Skeletal muscle satellite cell (primary cell): ENCODE results near the gene ACAD8. TPM values are rescaled to one million over a fixed set of nuclear protein-coding genes. Genes with fewer than 3 reads are reported as not detected.

ENCODE experiments used
- H3K27me3 ChIP-seq: 2 replicates; pipeline ENCODE4 v1.7.0; 2013; ENCODE audit warnings: low read length; ENCODE audit not compliant: control insufficient read depth, insufficient read depth
- H3K36me3 ChIP-seq: 2 replicates; pipeline ENCODE4 v1.7.0; 2013; ENCODE audit warnings: mild to moderate bottlenecking, control low read depth, low read length; ENCODE audit not compliant: insufficient read depth
- H3K4me1 ChIP-seq: 2 replicates; pipeline ENCODE4 v1.7.0; 2013; ENCODE audit warnings: low read length; ENCODE audit not compliant: control insufficient read depth, insufficient read depth
- H3K4me2 ChIP-seq: 2 replicates; pipeline ENCODE4 v1.7.0; 2013; ENCODE audit warnings: mild to moderate bottlenecking, low read length
- H3K4me3 ChIP-seq: 2 replicates; pipeline ENCODE4 v1.7.0; 2013; ENCODE audit warnings: low read length
- H3K9ac ChIP-seq: 2 replicates; pipeline ENCODE4 v1.7.0; 2013; ENCODE audit warnings: mild to moderate bottlenecking, low read depth, low read length, moderate library complexity
- H3K9me3 ChIP-seq: replicated peaks from 2 replicates; pipeline ENCODE4 v1.7.0; 2013; ENCODE audit warnings: mild to moderate bottlenecking, control low read depth, low read length
- total RNA-seq: library from RNA; depleted of rRNA; stranded (reverse); fragments of >200 nt; gene quantifications from 2 replicates; pipeline ENCODE4 v1.2.3, GENCODE V29; 2012; rRNA removed

The ACAD8 gene
- 12.7 and 16.2 TPM in 2 replicates for total RNA-seq

DNA sequence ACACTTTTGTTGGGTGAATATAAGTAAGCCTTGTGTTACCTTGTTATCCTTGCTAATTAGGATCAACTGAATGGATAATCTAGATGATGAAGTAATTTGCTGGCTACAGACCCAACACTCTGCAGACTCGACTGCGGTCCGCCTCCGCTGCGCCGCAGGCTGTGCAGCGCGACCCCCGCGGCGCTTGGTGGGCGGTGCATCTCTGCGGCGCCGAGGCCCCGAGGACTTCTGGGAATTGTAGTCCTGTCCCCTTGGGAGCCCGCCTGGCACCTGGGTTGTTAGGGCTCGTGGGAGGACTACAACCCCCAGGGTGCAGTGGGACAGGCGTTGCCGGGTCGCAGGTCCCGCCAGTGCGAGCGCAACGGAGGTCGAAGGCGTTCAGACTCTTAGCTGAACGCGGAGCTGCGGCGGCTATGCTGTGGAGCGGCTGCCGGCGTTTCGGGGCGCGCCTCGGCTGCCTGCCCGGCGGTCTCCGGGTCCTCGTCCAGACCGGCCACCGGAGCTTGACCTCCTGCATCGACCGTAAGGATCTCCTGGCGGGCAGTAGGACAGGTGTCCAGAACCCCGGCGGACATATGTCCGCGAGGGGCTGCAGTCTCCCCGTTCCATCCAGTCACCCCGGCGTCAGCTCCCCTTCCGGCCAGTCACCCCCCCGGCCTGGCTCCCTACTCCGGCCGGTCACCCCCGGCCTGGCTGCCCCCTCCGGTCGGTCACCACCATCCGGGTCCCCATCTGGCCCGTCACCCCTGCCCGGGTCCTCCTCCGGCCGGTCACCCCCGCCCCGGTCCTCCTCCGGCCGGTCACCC is at the start of gene ACAD8, which contains the start of gene THYN1:
Gene ACAD8 (plus strand): TSS at position 381 of the 806 bp plus-strand sequence. CDS start 33 bp downstream, at position 414.
Gene THYN1 (minus strand): TSS at position 165 of the 806 bp plus-strand sequence. CDS start 470 bp downstream, outside the sequence.
- Histone ChIP-seq H3K4me2 (peak within 1 kb of the TSS; percentile 82), H3K4me1 (peaks cover 18% of the 10 kb centered on the region), H3K27me3 (no peaks in the 10 kb centered on the region), H3K9ac (peak within 1 kb of the TSS; percentile 68), H3K9me3 (no peaks in the 10 kb centered on the region), H3K36me3 (peaks cover 19% of the 10 kb centered on the region), H3K4me3 (peak within 1 kb of the TSS; percentile 71)

DNA sequence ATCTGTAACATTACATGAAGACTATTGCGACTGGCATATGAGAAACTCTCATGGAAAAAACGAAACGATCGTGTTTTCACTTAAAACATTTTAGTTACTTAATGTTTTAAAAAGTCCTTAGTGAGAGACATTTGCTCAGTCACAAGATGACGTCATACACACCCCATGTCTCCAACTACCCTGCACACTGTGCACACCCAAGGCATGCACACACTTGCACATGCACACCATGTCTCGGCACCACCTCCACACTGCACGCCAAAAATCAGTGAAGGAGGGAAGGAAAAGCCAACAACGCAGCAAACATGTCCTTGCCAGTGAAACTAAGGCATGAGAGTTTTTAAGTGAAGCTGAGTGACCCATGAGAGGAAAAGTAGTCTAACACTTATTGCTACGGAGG is 47.6 kb upstream of the ACAD8 start:
- peaks cover 74% of the 10 kb centered on the region for H3K36me3 ChIP-seq
- H3K4me2 ChIP-seq = no peak overlapping the region
- H3K4me3 ChIP-seq = no peak overlapping the region
- H3K9me3 ChIP-seq = no peaks in the 10 kb centered on the region
- H3K27me3 ChIP-seq = no peaks in the 10 kb centered on the region
- no peak overlapping the region for H3K9ac ChIP-seq
- H3K4me1 ChIP-seq = no peaks in the 10 kb centered on the region

DNA sequence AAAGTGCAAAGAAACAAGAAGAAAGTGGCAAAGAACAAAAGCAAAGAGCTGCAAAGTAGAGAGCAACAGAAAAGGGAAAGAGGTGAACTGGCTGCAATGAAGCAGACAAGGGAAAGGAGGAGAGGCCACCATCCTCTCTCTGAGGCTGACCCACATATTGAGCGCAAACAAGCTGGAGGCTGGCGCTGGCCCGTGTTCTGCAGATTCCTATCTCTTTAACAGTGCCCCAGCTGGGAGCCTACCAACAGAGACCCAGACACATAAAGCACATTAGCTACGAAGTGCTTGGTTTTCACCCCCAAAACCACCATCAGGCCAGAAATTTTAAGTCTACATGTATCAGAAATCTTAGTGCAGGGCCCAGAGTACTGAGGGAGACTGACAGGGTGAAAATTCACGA is 47.2 kb upstream of the ACAD8 start:
- H3K9ac ChIP-seq = no peak overlapping the region
- H3K4me1 ChIP-seq = no peaks in the 10 kb centered on the region
- H3K27me3 ChIP-seq = no peaks in the 10 kb centered on the region
- H3K9me3 ChIP-seq = no peaks in the 10 kb centered on the region
- no peak overlapping the region for H3K4me3 ChIP-seq
- H3K36me3 ChIP-seq = peaks cover 72% of the 10 kb centered on the region
- no peak overlapping the region for H3K4me2 ChIP-seq

DNA sequence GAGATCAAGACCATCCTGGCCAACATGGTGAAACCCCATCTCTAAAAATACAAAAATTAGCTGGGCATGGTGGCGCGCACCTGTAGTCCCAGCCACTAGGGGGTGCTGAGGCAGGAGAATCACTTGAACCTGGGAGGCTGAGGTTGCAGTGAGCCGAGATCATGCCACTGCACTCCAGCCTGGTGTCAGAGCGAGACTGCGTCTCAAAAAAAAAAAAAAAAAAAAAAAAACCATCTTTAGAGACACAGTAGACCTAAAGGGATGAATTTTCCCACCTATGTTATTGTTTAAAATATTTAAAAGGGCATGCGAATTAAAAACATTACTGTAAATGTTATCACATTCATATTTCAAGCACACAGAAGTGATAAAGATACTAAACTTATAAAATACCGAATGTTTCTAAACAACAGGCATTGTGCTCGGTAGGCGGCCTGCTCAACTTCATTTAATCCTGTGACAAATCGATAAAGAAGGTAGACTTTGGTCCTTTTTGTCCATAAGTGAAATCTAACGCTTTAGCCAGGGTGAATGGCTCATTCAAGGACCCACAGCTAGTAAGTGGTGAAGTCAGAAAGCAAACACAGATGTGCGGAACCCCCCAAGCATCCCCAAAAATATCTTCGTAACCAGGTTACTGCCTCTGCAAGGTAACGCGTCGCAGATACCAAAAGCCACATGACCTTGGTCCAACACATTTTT is 45.7 kb upstream of the ACAD8 start:
- Histone ChIP-seq H3K9ac (no peak overlapping the region), H3K4me2 (no peak overlapping the region), H3K27me3 (no peaks in the 10 kb centered on the region), H3K4me3 (no peak overlapping the region), H3K4me1 (no peaks in the 10 kb centered on the region), H3K36me3 (peaks cover 58% of the 10 kb centered on the region), H3K9me3 (no peaks in the 10 kb centered on the region)

DNA sequence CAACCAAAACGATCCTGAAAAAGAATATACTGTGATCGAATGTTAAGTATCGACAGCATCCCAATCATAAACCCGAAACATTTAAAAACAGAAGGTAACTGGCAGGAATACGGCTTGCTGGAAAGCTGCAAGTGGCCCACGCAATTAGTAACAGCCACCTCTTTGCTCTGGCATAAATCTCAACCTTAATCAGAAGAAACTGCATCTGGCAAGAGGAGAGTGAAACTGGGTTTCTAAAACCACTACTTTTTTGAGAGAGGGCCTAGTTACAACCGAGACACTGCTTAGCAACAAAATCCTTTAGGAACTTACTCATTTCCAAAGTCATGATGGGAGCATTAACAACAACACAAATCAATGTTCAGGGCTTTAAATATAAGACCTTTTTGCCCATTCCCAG is 37.5 kb upstream of the ACAD8 start:
- no peaks in the 10 kb centered on the region for H3K9me3 ChIP-seq
- H3K4me3 ChIP-seq = no peak overlapping the region
- no peak overlapping the region for H3K4me2 ChIP-seq
- H3K4me1 ChIP-seq = no peaks in the 10 kb centered on the region
- H3K9ac ChIP-seq = no peak overlapping the region
- no peaks in the 10 kb centered on the region for H3K27me3 ChIP-seq
- H3K36me3 ChIP-seq = peaks cover 21% of the 10 kb centered on the region

DNA sequence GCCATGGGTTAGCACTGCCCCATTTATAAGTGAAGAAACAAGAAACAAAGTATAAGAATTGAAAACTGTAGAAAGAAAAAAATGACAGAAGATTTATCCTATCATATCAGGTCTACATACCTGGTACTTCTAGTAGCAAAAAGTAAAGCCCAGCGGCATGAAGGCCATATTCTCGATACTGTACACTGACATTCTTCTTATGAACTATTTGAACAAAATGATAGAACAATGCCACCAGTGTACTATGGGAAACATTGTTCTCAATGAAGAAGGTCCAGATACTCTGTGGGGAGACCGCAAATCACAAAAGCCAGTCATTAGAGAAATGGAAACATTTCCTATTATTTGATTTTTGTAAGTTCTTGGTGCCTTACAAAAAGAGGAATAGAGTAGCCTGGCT is 36.6 kb upstream of the ACAD8 start:
- Histone ChIP-seq H3K4me2 (no peak overlapping the region), H3K9me3 (no peaks in the 10 kb centered on the region), H3K36me3 (peaks cover 21% of the 10 kb centered on the region), H3K4me3 (no peak overlapping the region), H3K9ac (no peak overlapping the region), H3K27me3 (no peaks in the 10 kb centered on the region), H3K4me1 (no peaks in the 10 kb centered on the region)

DNA sequence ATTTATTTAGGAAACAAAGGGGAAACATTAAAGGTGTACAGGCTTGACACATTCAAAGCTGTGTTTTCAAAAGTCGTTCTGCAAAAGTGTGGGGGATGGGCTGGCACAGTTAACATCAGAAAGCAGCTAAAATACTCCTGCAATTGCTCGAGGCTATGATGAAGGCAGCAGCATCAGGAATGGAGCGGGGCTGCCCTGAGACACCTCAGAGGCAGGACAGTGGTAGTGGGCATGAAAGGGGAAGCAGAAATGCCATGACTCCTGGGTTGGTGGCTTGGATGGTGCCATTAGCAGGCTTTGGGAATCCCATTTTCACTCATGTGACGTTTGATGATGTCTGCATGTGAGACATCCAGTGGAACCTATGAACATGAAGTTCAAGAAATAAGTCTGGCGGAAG is 30.2 kb upstream of the ACAD8 start:
- Histone ChIP-seq H3K9ac (peak overlapping the region; percentile 92), H3K9me3 (no peaks in the 10 kb centered on the region), H3K36me3 (peaks cover 7% of the 10 kb centered on the region), H3K4me1 (peaks cover 18% of the 10 kb centered on the region), H3K27me3 (no peaks in the 10 kb centered on the region), H3K4me3 (peak overlapping the region; percentile 94), H3K4me2 (peak overlapping the region; percentile 99)

DNA sequence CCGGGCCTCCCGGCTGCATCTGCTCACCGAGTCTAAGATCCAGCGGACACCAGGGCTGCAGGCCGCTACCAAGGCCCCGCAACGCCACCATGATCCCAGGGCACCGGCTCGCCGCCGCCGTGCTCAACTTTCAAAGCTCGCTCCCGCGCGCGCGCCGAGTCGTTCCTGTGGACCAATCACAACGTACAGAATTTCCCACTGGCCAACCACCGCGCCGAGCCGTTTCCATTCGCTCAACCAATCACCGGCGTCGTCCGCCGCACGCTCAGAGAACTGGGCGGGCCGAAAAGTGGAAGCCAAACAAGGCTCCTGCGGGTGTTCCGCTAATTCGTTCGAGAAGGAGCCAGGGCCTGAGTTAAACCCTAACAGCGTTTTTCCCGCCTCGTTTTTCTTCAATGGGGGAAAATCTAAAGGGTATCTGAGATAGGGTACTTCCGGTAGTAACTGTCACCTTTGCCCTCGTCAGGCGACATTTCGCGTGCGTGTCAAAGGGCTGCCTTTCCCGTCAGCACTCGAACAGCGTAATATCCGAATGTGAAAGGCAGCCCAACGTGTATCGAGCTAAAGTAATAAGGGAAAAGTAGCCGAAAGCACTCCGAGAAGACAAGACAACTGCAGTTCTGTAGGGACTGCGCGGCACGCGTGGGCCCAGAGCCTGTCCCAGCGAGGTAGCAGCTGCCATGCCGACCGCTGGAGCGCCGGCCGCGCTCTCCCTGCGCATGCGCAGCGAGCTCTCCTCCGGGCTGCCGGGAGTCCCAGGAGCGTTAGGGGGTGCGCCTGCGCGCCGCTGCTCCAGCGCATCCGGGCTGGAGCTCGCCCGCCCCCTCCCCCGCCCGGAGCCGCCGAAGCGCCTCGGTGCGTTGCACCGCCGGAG is 29.3 kb upstream of the ACAD8 start, which contains the start of the genes NCAPD3 and VPS26B:
Gene NCAPD3 (minus strand): TSS at position 132 of the 874 bp plus-strand sequence. CDS start 41 bp downstream, at position 91.
Gene VPS26B (plus strand): TSS at position 836 of the 874 bp plus-strand sequence. CDS start 452 bp downstream, outside the sequence.
- H3K9ac ChIP-seq = peak within 1 kb of the TSS; percentile 92
- peak within 1 kb of the TSS; percentile 94 for H3K4me3 ChIP-seq
- H3K4me2 ChIP-seq = peak within 1 kb of the TSS; percentile 99
- H3K36me3 ChIP-seq = peaks cover 3% of the 10 kb centered on the region
- H3K27me3 ChIP-seq = no peaks in the 10 kb centered on the region
- no peaks in the 10 kb centered on the region for H3K9me3 ChIP-seq
- peaks cover 18% of the 10 kb centered on the region for H3K4me1 ChIP-seq

DNA sequence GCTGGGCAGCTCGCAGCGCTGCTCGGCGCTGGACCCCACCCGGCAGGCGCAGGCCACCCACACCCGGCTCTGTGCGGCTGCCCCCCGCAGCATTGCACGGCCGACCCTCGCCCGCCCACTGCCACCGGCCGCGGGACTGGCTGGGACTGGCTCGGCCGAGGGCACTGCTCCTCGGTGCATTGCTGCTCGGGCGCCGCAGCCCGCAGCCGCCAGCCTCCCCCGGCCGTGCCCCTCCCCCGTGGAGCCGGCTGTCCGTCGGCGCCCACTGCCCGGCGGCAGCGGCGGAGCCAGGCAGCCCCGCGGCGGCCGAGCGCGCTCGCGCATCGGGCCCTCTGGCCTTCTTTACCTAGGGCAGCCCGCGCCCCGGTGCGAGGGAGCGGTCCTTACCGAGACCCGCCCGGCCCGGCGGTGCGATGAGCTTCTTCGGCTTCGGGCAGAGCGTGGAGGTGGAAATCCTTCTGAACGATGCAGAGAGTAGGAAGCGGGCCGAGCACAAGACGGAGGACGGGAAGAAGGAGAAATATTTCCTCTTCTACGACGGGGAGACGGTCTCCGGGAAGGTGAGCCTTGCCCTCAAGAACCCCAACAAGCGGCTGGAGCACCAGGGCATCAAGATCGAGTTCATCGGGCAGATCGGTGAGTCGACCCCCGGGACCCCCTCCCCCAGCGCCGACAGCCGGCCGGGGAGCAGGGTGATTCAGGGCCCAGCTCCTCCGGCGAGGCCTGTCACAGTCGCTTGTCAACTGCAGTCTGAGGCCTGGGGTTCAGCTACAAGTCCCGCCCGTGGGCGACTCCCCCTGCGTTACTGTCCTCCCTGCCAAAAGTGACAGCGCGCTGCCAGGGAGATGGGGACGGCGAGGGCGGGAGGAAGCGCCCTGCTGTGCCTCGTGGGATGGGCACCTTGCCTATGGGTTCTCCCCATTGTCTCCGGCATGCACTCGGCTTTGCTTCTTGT is 28.4 kb upstream of the ACAD8 start:
- peak overlapping the region; percentile 99 for H3K4me2 ChIP-seq
- no peaks in the 10 kb centered on the region for H3K27me3 ChIP-seq
- H3K36me3 ChIP-seq = no peaks in the 10 kb centered on the region
- peak overlapping the region; percentile 87 for H3K9ac ChIP-seq
- H3K4me1 ChIP-seq = peaks cover 18% of the 10 kb centered on the region
- no peaks in the 10 kb centered on the region for H3K9me3 ChIP-seq
- peak overlapping the region; percentile 94 for H3K4me3 ChIP-seq

DNA sequence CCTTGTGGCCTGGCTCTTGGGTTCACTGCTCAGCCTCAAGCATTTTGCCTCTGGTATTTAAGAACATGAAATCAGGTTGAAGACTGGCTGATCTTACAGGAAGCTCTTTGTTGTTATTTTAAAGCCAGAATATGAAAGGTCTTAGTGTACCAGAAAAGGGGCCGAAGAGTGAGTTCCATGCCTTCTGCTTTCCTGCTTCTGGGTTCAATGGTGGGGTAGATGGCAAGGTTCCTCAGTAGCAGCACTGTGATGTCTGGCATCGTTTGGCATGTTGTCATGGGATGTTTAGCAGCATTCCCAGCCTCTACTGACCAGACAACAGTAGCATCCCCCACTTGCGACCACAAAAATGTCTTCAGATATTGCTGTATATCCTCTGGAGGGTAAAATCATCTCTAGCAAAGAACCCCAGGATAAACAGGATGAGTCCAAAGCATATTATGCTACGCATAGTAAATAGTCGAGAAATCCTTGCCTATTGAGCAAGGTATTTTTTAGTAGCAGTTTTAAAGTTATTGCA is 26.5 kb upstream of the ACAD8 start:
- H3K4me3 ChIP-seq = peak overlapping the region; percentile 94
- H3K36me3 ChIP-seq = peaks cover 6% of the 10 kb centered on the region
- H3K9ac ChIP-seq = no peak overlapping the region
- H3K4me1 ChIP-seq = peaks cover 18% of the 10 kb centered on the region
- peak overlapping the region; percentile 99 for H3K4me2 ChIP-seq
- H3K27me3 ChIP-seq = no peaks in the 10 kb centered on the region
- H3K9me3 ChIP-seq = no peaks in the 10 kb centered on the region
